ENCODE results near the gene SLC25A48. TPM values are rescaled to one million over a fixed set of nuclear protein-coding genes. Genes with fewer than 3 reads are reported as not detected.

SLC25A48 gene
- total RNA-seq, 1 experiment from 2014 or later = not detected

- ATAC-seq = no peak
- CTCF ChIA-PET = no interaction called here
These were observed 11.8 kb downstream of the SLC25A48 start for GRCh38 chr5:135846311-135846710.

GRCh38 chr5:135847976-135848375 is 13.5 kb downstream of the SLC25A48 start:
- CTCF ChIA-PET = no interaction called here
- no peaks in the 10 kb centered on the region for H3K36me3 ChIP-seq (ENCODE audit: control insufficient read depth, insufficient read depth, low read length)
- no peak for ATAC-seq
- in situ Hi-C loops (cut with HindIII; ENCODE audit: low pct_unique_long_range_greater_than_20kb, low sequenced_read_pairs) (loop anchor here (25.0 kb wide), 1 partner anchor 386 kb away; the partner anchor contains the start of gene TIFAB), intact Hi-C loops (cut with micrococcal nuclease; ENCODE audit: unreplicated experiment) (no loop called here)
- no peak overlapping the region for H3K4me3 ChIP-seq (ENCODE audit: low read depth in 2 of 2, low read length in 2 of 2)
- TF ChIP-seq TCF7L2 (IDR thresholded peaks at IDR 0.05; ENCODE audit: low read depth, low read length) (no peak), POLR2AphosphoS5 (IDR thresholded peaks at IDR 0.05; ENCODE audit: low read depth, low read length) (no peak), SIN3A (IDR thresholded peaks at IDR 0.05; ENCODE audit: borderline replicate concordance, insufficient read depth, low read depth, low read length) (no peak), REST (IDR thresholded peaks at IDR 0.05; ENCODE audit: insufficient read depth in 1 of 2, low read depth in 2 of 2, low read length in 1 of 2) (no peak), CTCF (IDR thresholded peaks at IDR 0.05) (no peak)
- no peak overlapping the region for H3K27ac ChIP-seq (ENCODE audit: low read length)
- DNase-seq (ENCODE audit: low read depth, low spot score) = no peak
- no peaks in the 10 kb centered on the region for H3K9me3 ChIP-seq (ENCODE audit: control insufficient read depth, insufficient read depth, low read depth, low read length)
- POLR2A ChIA-PET = no interaction called here
- no peaks in the 10 kb centered on the region for H3K4me1 ChIP-seq (ENCODE audit: control insufficient read depth, insufficient read depth, low read length)
- no TSS peak for BruUV-seq (replicated peaks)
- H3K27me3 ChIP-seq (ENCODE audit: control insufficient read depth, insufficient read depth, low read length) = no peaks in the 10 kb centered on the region

More at GRCh38 chr5:135846311-135846710, 11.8 kb downstream of the SLC25A48 start:
- no peak overlapping the region for H3K27ac ChIP-seq (ENCODE audit: low read length)
- no TSS peak for BruUV-seq (replicated peaks)
- POLR2A ChIA-PET = no interaction called here
- peaks cover under 1% of the 10 kb centered on the region for H3K27me3 ChIP-seq (ENCODE audit: control insufficient read depth, insufficient read depth, low read length)
- no peaks in the 10 kb centered on the region for H3K4me1 ChIP-seq (ENCODE audit: control insufficient read depth, insufficient read depth, low read length)
- no peak overlapping the region for H3K4me3 ChIP-seq (ENCODE audit: low read depth in 2 of 2, low read length in 2 of 2)
- in situ Hi-C loops (cut with HindIII; ENCODE audit: low pct_unique_long_range_greater_than_20kb, low sequenced_read_pairs) (loop anchor here (25.0 kb wide), 1 partner anchor 384 kb away; the partner anchor contains the start of gene TIFAB), intact Hi-C loops (cut with micrococcal nuclease; ENCODE audit: unreplicated experiment) (no loop called here)
- DNase-seq (ENCODE audit: low read depth, low spot score) = no peak
- no peaks in the 10 kb centered on the region for H3K9me3 ChIP-seq (ENCODE audit: control insufficient read depth, insufficient read depth, low read depth, low read length)
- H3K36me3 ChIP-seq (ENCODE audit: control insufficient read depth, insufficient read depth, low read length) = no peaks in the 10 kb centered on the region
- TF ChIP-seq REST (IDR thresholded peaks at IDR 0.05; ENCODE audit: insufficient read depth in 1 of 2, low read depth in 2 of 2, low read length in 1 of 2) (no peak), TCF7L2 (IDR thresholded peaks at IDR 0.05; ENCODE audit: low read depth, low read length) (no peak), SIN3A (IDR thresholded peaks at IDR 0.05; ENCODE audit: borderline replicate concordance, insufficient read depth, low read depth, low read length) (no peak), CTCF (IDR thresholded peaks at IDR 0.05) (no peak), POLR2AphosphoS5 (IDR thresholded peaks at IDR 0.05; ENCODE audit: low read depth, low read length) (no peak)
